IMR-90 (cell line): Measurements from ENCODE around the gene ZNF454. TPM values are rescaled to one million over a fixed set of nuclear protein-coding genes. Genes with fewer than 3 reads are reported as not detected.

Experiments
- ATAC-seq: fragments of 200-7000 bp; cut with Tn5 transposase; 2 replicates; pipeline ENCODE4 v1.9.1; 2020; ENCODE audit warnings: low read depth, mild to moderate bottlenecking, moderate library complexity
- BruUV-seq: library from RNA; stranded (reverse); fragments of 400-500 nt; replicated peaks from 2 replicates; lab custom pipeline; 2021; lab: Mats Ljungman, UMichigan
- CTCF ChIA-PET: fragments of 300-600 bp; formaldehyde crosslinking; extraction: SDS; loops from one replicate; lab custom pipeline; 2021; ENCODE audit warnings: antibody characterized with exemption; lab: Yijun Ruan, JAX
- POLR2A ChIA-PET: fragments of 300-600 bp; sonication (Branson Sonifier 250); formaldehyde crosslinking; loops from one replicate; lab custom pipeline; 2022; ENCODE audit warnings: antibody characterized with exemption; ENCODE audit not compliant: unreplicated experiment; lab: Charles Lee
- DNase-seq: peaks from one replicate; pipeline ENCODE4 v3.0.0; 2013
- H2AFZ ChIP-seq: replicated peaks from 2 replicates; pipeline ENCODE3; 2013; ENCODE audit warnings: low read length, mild to moderate bottlenecking; ENCODE audit not compliant: poor library complexity
- H2AK5ac ChIP-seq: 2 replicates; pipeline ENCODE4 v1.6.1; 2013; ENCODE audit warnings: low read depth, low read length, inconsistent platforms
- H2AK9ac ChIP-seq: replicated peaks from 2 replicates; pipeline ENCODE3; 2013; ENCODE audit warnings: mild to moderate bottlenecking, low read depth, low read length, moderate library complexity; ENCODE audit not compliant: poor library complexity
- H2BK120ac ChIP-seq: 2 replicates; pipeline ENCODE4 v1.6.1; 2013; ENCODE audit warnings: low read depth, low read length, inconsistent platforms
- H2BK15ac ChIP-seq: 3 replicates; pipeline ENCODE4 v1.6.1; 2013; ENCODE audit warnings: low read depth, low read length, inconsistent platforms
- H2BK20ac ChIP-seq: 2 replicates; pipeline ENCODE4 v1.6.1; 2013; ENCODE audit warnings: low read depth, mild to moderate bottlenecking, inconsistent platforms, low read length, moderate library complexity
- H2BK5ac ChIP-seq: 2 replicates; pipeline ENCODE4 v1.6.1; 2013; ENCODE audit warnings: mild to moderate bottlenecking, low read depth, low read length, inconsistent platforms; ENCODE audit not compliant: poor library complexity, severe bottlenecking
- H3K14ac ChIP-seq: replicated peaks from 2 replicates; pipeline ENCODE4 v1.6.1; 2013; ENCODE audit warnings: low read depth, low read length, inconsistent platforms
- H3K18ac ChIP-seq: 2 replicates; pipeline ENCODE4 v1.6.1; 2013; ENCODE audit warnings: low read depth, low read length, control low read depth
- H3K23ac ChIP-seq: 2 replicates; pipeline ENCODE4 v1.6.1; 2013; ENCODE audit warnings: low read depth, low read length, inconsistent platforms
- H3K27ac ChIP-seq: 2 replicates; pipeline ENCODE4 v1.5.1; 2013; ENCODE audit warnings: mild to moderate bottlenecking, control low read depth, low read length; ENCODE audit not compliant: insufficient read depth
- H3K27me3 ChIP-seq: 2 replicates; pipeline ENCODE4 v1.6.1; 2013; ENCODE audit warnings: low read length; ENCODE audit not compliant: control insufficient read depth, insufficient read depth
- H3K36me3 ChIP-seq: 2 replicates; pipeline ENCODE4 v1.6.1; 2013; ENCODE audit warnings: low read length, mixed read lengths; ENCODE audit not compliant: control insufficient read depth, insufficient read depth
- H3K4ac ChIP-seq: 2 replicates; pipeline ENCODE4 v1.6.1; 2013; ENCODE audit warnings: low read depth, low read length, inconsistent platforms
- H3K4me1 ChIP-seq: 2 replicates; pipeline ENCODE4 v1.6.1; 2013; ENCODE audit warnings: low read length, mixed read lengths; ENCODE audit not compliant: control insufficient read depth, insufficient read depth
- H3K4me2 ChIP-seq: 2 replicates; pipeline ENCODE4 v1.6.1; 2013; ENCODE audit warnings: low read depth, mild to moderate bottlenecking, control low read depth, low read length, moderate library complexity
- H3K4me3 ChIP-seq: 2 replicates; pipeline ENCODE4 v1.5.1; 2013; ENCODE audit warnings: low read depth, mild to moderate bottlenecking, control low read depth, low read length, moderate library complexity; ENCODE audit not compliant: insufficient read depth
- H3K56ac ChIP-seq: 2 replicates; pipeline ENCODE4 v1.6.1; 2013; ENCODE audit warnings: low read length, inconsistent platforms; ENCODE audit not compliant: insufficient read depth; ENCODE audit errors: extremely low read depth
- H3K79me1 ChIP-seq, 2 experiments: 2 replicates each; pipeline ENCODE4 v1.6.1; 2013; ENCODE audit warnings: low read length in 2 of 2, inconsistent platforms in 1 of 2, low read depth in 1 of 2
- H3K9ac ChIP-seq: 2 replicates; pipeline ENCODE4 v1.6.1; 2013; ENCODE audit warnings: low read depth, low read length, control low read depth
- H3K9me1 ChIP-seq: 2 replicates; pipeline ENCODE4 v1.6.1; 2013; ENCODE audit warnings: low read length, inconsistent platforms; ENCODE audit not compliant: insufficient read depth
- H3K9me3 ChIP-seq: 2 replicates; pipeline ENCODE4 v1.6.1; 2013; ENCODE audit warnings: low read length; ENCODE audit not compliant: control insufficient read depth, insufficient read depth
- H4K20me1 ChIP-seq: 2 replicates; pipeline ENCODE4 v1.6.1; 2013; ENCODE audit warnings: low read length, inconsistent platforms; ENCODE audit not compliant: insufficient read depth
- H4K5ac ChIP-seq: 2 replicates; pipeline ENCODE4 v1.6.1; 2013; ENCODE audit warnings: mild to moderate bottlenecking, low read depth, low read length, control low read depth
- H4K8ac ChIP-seq, 2 experiments: 2 replicates each; pipeline ENCODE4 v1.6.1; 2013; ENCODE audit warnings: low read depth in 2 of 2, low read length in 2 of 2, control low read depth in 1 of 2, inconsistent platforms in 1 of 2
- H4K91ac ChIP-seq: 2 replicates; pipeline ENCODE4 v1.6.1; 2013; ENCODE audit warnings: low read depth, low read length, inconsistent platforms; ENCODE audit not compliant: insufficient read depth
- FOS ChIP-seq: fragments of 150-350 bp; IDR thresholded peaks from 2 replicates; pipeline ENCODE4 v1.6.1; 2016; ENCODE audit warnings: low read depth, low read length
- NFE2L2 ChIP-seq: fragments of 150-350 bp; IDR thresholded peaks from 2 replicates; pipeline ENCODE4 v1.6.1; 2016; ENCODE audit warnings: low read depth, mild to moderate bottlenecking, low read length
- WGBS, 2 experiments: methylation state at CpG; one replicate each; pipeline versions ENCODE4 v1.1.5 to v1.1.7; 2013; ENCODE audit warnings: missing lambda C conversion rate in 2 of 2; ENCODE audit not compliant: insufficient read length in 1 of 2; ENCODE audit errors: extremely low coverage in 2 of 2; 5-methylcytosine and 5-hydroxymethylcytosine counted together
- dilution Hi-C: fragments of 300-500 bp; cut with HindIII; formaldehyde crosslinking; loops from one replicate; pipeline ENCODE4 v1.14.3; 2018; ENCODE audit warnings: low sequenced_read_pairs; ENCODE audit not compliant: unreplicated experiment
- in situ Hi-C: fragments of 300-500 bp; cut with MboI; formaldehyde crosslinking; loops from 3 replicates; pipeline ENCODE4 v1.14.3; 2019; ENCODE audit warnings: low sequenced_read_pairs, inconsistent platforms, mixed read lengths
- intact Hi-C: fragments of 100-400 bp; cut with micrococcal nuclease; formaldehyde crosslinking; loops from 2 replicates; pipeline ENCODE4 v1.10.0; 2022
- polyA plus RNA-seq, 3 experiments: library from polyadenylated mRNA; depleted of rRNA; stranded (reverse); fragments of >200 nt; gene quantifications; 2 replicates each; pipeline ENCODE4 v1.2.3, GENCODE V29; 2012; ENCODE audit warnings: low replicate concordance in 1 of 3
- total RNA-seq: library from RNA; depleted of rRNA; stranded (reverse); fragments of >200 nt; gene quantifications from 2 replicates; pipeline ENCODE4 v1.2.3, GENCODE V29; 2012

Gene ZNF454
- total and polyA plus RNA-seq, 2 of the 4 experiments (the other 2 are of a cell fraction): 0.12 to 0.18 TPM

- no TSS peak for BruUV-seq
- Histone ChIP-seq H3K14ac (no peak overlapping the region), H3K27ac (no peak overlapping the region), H3K4ac (no peak overlapping the region), H3K79me1 (no peaks in the 10 kb centered on the region), H3K4me3 (no peak overlapping the region), H2AK5ac (no peak overlapping the region), H4K8ac (no peak overlapping the region), H3K9ac (no peak overlapping the region), H3K4me1 (no peaks in the 10 kb centered on the region), H2AFZ (no peak overlapping the region), H3K27me3 (no peaks in the 10 kb centered on the region), H3K18ac (no peak overlapping the region), H4K20me1 (no peaks in the 10 kb centered on the region), H2BK20ac (no peak overlapping the region), H4K5ac (no peak overlapping the region), H3K36me3 (no peaks in the 10 kb centered on the region), H3K23ac (no peak overlapping the region), H3K9me3 (peaks cover 66% of the 10 kb centered on the region), H3K56ac (no peak overlapping the region), H2AK9ac (no peak overlapping the region), H3K9me1 (no peaks in the 10 kb centered on the region), H3K4me2 (no peak overlapping the region), H4K91ac (no peak overlapping the region), H2BK15ac (no peak overlapping the region), H2BK120ac (no peak overlapping the region), H2BK5ac (no peak overlapping the region)
- CTCF ChIA-PET: no interaction called here
- 83% methylated on average over 24 of the region's 37 CpGs; no CpG with 5 or more reads in 1 of the 2 experiments for WGBS, 2 experiments
- in situ Hi-C loops: no loop called here
- DNase-seq (no peak), ATAC-seq (no peak)
- TF ChIP-seq NFE2L2 (no peak), FOS (no peak)
- intact Hi-C loops: no loop called here
- dilution Hi-C loops: no loop called here
- POLR2A ChIA-PET: no interaction called here
Observed at GRCh38 chr5:178984145-178985072, 43.4 kb downstream of the ZNF454 start.
